GM12873 (cell line): Measurements from ENCODE around the gene YDJC.

Experiments used
- CTCF ChIP-seq: IDR thresholded peaks from 2 replicates; pipeline ENCODE4 v1.5.1; 2012; ENCODE audit warnings: low read depth, mild to moderate bottlenecking, moderate library complexity, low read length, control low read depth; ENCODE audit not compliant: insufficient read depth; ENCODE audit errors: missing control alignments

Gene YDJC

GRCh38 chr22:21613553-21614233 lies 16.1 kb downstream of the YDJC start:
- no peak for TF ChIP-seq CTCF

- TF ChIP-seq CTCF: no peak
Observed at GRCh38 chr22:21612858-21613257, 17.0 kb downstream of the YDJC start.

- no peak for TF ChIP-seq CTCF
Observed at GRCh38 chr22:21611210-21611977, 18.4 kb downstream of the YDJC start.

GRCh38 chr22:21606775-21607174 lies 23.0 kb downstream of the YDJC start:
- no peak for TF ChIP-seq CTCF

- TF ChIP-seq CTCF: no peak
Observed at GRCh38 chr22:21605887-21606564, 23.8 kb downstream of the YDJC start.

- no peak for TF ChIP-seq CTCF
Observed at GRCh38 chr22:21603973-21604372, 25.8 kb downstream of the YDJC start.

GRCh38 chr22:21602579-21602978 lies 27.2 kb downstream of the YDJC start:
- TF ChIP-seq CTCF: no peak
